K562 (cell line): Measurements from ENCODE around the gene LIPT1. TPM values are rescaled to one million over a fixed set of nuclear protein-coding genes. Genes with fewer than 3 reads are reported as not detected.

Experiments used
- CBFA2T3 ChIP-seq: fragments of 450-650 bp; IDR thresholded peaks from 2 replicates; pipeline ENCODE4 v1.6.1; 2017
- CREM ChIP-seq: IDR thresholded peaks from 2 replicates; pipeline ENCODE4 v1.6.1; 2014; ENCODE audit warnings: antibody characterized with exemption, low read depth
- DIDO1 ChIP-seq: fragments of 450-650 bp; IDR thresholded peaks from 2 replicates; pipeline ENCODE4 v1.6.1; 2016; ENCODE audit warnings: low read depth, missing biosample characterization, missing genetic modification characterization
- ELF2 ChIP-seq: fragments of 250-450 bp; sonication (Bioruptor Pico); IDR thresholded peaks from 2 replicates; pipeline ENCODE4 v1.5.0; 2021; ENCODE audit warnings: mild to moderate bottlenecking
- POLR2B ChIP-seq: fragments of 450-650 bp; IDR thresholded peaks from 2 replicates; pipeline ENCODE4 v1.6.1; 2018; ENCODE audit warnings: low read depth; ENCODE audit not compliant: partially characterized antibody
- SIN3A ChIP-seq, 2 experiments: fragments of 150-350 bp in 1 of 2; IDR thresholded peaks; 2 replicates each; pipeline ENCODE4 v1.6.1; 2011 to 2016; ENCODE audit warnings: borderline replicate concordance in 2 of 2, low read depth in 2 of 2, low read length in 2 of 2, mild to moderate bottlenecking in 2 of 2, moderate library complexity in 2 of 2; ENCODE audit not compliant: control insufficient read depth in 1 of 2
- SIX5 ChIP-seq, 2 experiments: IDR thresholded peaks; 2 replicates each; pipeline ENCODE4 v1.6.1; 2011; ENCODE audit warnings: low read length in 2 of 2, borderline replicate concordance in 1 of 2, low read depth in 1 of 2, mild to moderate bottlenecking in 1 of 2, moderate library complexity in 1 of 2; ENCODE audit not compliant: insufficient read depth in 1 of 2
- SOX6 ChIP-seq: fragments of 450-650 bp; IDR thresholded peaks from 2 replicates; pipeline ENCODE4 v1.6.1; 2014; ENCODE audit warnings: mild to moderate bottlenecking
- TBL1XR1 ChIP-seq, 2 experiments: IDR thresholded peaks; 2 replicates each; pipeline ENCODE4 v1.6.1; 2012; ENCODE audit warnings: improper control_type of control experiment in 2 of 2, low read length in 2 of 2, mild to moderate bottlenecking in 1 of 2
- ZNF354B ChIP-seq: fragments of 250-450 bp; sonication (Bioruptor Pico); IDR thresholded peaks from 2 replicates; pipeline ENCODE4 v1.4.0; 2020
- ZNF76 ChIP-seq: fragments of 250-450 bp; sonication (Bioruptor Pico); IDR thresholded peaks from 2 replicates; pipeline ENCODE4 v1.4.0; 2020; ENCODE audit warnings: mild to moderate bottlenecking, moderate library complexity, borderline replicate concordance
- polyA plus RNA-seq, 8 experiments: library from polyadenylated mRNA; depleted of rRNA in 4 of 8; stranded (reverse) in 5 of 8; unstranded in 3 of 8; fragments of >200 nt; fragmentation: Nextera tagmentation in 2 of 8; fragmentation: Illumina TruSeq in 1 of 8; extraction: Ambion mirVana in 2 of 8; extraction: Trizol in 1 of 8; gene quantifications; 2 replicates each; pipeline versions ENCODE4 v1.2.1 to v1.2.3, GENCODE V29; 2011 to 2014; ENCODE audit warnings: inconsistent platforms in 1 of 8, missing spikeins in 1 of 8
- total RNA-seq, 7 experiments: library from RNA; depleted of rRNA in 6 of 7; stranded (reverse); fragments of >200 nt in 6 of 7; fragmentation: Illumina TruSeq in 2 of 7; extraction: Trizol in 2 of 7; gene quantifications; 2 replicates each; pipeline versions ENCODE4 v1.2.1 to v1.2.3, GENCODE V29; 2011 to 2021; ENCODE audit warnings: low replicate concordance in 1 of 7
- TF ChIP-seq, protein P1 (sequence below): fragments of 450-650 bp; IDR thresholded peaks from 2 replicates; pipeline ENCODE4 v1.6.1; 2018; ENCODE audit not compliant: partially characterized antibody
- TF ChIP-seq, protein P2 (sequence below): IDR thresholded peaks from 2 replicates; pipeline ENCODE4 v1.6.1; 2014; ENCODE audit warnings: antibody characterized with exemption
- TF ChIP-seq, protein P3 (sequence below): fragments of 450-650 bp; formaldehyde crosslinking; IDR thresholded peaks from 2 replicates; pipeline ENCODE4 v1.4.0; 2020; ENCODE audit warnings: mild to moderate bottlenecking, mixed read lengths
- TF ChIP-seq, protein P4 (sequence below): sonication (generic); formaldehyde crosslinking; IDR thresholded peaks from 2 replicates; pipeline ENCODE4 v1.8.1; 2023; ENCODE audit warnings: mild to moderate bottlenecking, missing genetic modification reagents
- TF ChIP-seq, protein P5 (sequence below): fragments of 250-450 bp; sonication (Bioruptor Pico); IDR thresholded peaks from 2 replicates; pipeline ENCODE4 v1.4.0; 2020; ENCODE audit warnings: mild to moderate bottlenecking

Gene LIPT1
- total and polyA plus RNA-seq, 9 of the 15 experiments (the other 6 are each of a cell fraction or from before 2014, with no cell fraction given): 6.4 to 18.3 (median 11.6) TPM

DNA sequence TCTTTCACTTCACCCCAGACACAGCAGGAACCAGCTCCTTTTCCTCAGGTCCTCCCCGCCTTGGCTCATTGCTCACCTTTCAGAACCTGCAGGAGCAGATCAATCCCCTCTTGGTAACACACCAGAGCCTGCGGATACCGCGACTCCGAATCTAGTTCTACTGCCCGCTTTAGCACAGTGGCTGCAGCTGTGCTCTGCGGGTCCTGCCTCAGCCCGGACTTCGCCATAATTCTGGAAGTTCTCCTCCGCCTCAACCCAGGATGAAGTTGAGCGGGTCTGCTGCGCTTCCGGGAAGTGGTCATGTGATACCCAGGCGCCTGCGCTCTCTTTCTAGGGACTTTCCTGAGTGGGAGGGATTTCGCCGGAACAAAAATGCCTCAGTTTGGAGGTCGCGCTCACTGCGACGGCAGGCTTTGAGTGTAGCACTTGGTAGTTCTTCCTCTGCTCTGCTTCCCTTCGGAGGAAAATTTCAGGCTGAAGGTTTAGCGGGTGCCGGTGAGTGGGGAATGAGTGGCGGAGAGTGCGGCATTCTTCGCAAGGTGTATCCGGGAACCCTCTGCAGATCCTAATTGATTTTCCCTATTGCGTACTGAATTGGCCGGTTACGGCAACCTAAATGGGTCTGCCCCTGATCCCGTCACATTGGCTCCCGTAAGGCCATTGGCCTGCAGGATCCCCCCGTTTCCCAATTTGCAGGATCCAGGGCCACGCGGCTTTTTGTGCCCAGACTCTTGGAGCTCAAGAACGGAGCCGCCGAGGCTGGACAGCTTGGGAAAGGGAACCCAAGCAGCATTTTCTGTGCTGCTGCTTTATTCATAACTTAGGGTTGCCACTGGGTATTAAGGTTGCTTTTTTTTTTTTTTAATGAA is 26.2 kb downstream of the LIPT1 start, which contains the start of the genes MITD1 and MRPL30 (continued):
- TF ChIP-seq, protein P1, sequence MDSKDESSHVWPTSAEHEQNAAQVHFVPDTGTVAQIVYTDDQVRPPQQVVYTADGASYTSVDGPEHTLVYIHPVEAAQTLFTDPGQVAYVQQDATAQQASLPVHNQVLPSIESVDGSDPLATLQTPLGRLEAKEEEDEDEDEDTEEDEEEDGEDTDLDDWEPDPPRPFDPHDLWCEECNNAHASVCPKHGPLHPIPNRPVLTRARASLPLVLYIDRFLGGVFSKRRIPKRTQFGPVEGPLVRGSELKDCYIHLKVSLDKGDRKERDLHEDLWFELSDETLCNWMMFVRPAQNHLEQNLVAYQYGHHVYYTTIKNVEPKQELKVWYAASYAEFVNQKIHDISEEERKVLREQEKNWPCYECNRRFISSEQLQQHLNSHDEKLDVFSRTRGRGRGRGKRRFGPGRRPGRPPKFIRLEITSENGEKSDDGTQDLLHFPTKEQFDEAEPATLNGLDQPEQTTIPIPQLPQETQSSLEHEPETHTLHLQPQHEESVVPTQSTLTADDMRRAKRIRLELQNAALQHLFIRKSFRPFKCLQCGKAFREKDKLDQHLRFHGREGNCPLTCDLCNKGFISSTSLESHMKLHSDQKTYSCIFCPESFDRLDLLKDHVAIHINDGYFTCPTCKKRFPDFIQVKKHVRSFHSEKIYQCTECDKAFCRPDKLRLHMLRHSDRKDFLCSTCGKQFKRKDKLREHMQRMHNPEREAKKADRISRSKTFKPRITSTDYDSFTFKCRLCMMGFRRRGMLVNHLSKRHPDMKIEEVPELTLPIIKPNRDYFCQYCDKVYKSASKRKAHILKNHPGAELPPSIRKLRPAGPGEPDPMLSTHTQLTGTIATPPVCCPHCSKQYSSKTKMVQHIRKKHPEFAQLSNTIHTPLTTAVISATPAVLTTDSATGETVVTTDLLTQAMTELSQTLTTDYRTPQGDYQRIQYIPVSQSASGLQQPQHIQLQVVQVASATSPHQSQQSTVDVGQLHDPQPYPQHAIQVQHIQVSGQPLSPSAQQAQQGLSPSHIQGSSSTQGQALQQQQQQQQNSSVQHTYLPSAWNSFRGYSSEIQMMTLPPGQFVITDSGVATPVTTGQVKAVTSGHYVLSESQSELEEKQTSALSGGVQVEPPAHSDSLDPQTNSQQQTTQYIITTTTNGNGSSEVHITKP: peak; percentile 98
- TF ChIP-seq, protein P2, sequence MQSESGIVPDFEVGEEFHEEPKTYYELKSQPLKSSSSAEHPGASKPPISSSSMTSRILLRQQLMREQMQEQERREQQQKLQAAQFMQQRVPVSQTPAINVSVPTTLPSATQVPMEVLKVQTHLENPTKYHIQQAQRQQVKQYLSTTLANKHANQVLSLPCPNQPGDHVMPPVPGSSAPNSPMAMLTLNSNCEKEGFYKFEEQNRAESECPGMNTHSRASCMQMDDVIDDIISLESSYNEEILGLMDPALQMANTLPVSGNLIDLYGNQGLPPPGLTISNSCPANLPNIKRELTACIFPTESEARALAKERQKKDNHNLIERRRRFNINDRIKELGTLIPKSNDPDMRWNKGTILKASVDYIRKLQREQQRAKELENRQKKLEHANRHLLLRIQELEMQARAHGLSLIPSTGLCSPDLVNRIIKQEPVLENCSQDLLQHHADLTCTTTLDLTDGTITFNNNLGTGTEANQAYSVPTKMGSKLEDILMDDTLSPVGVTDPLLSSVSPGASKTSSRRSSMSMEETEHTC: peak; percentile 60; the same call in 1 of the 2 replicates
- TF ChIP-seq TBL1XR1 (IDR thresholded peaks at IDR 0.05; ENCODE audit: low read length in 2 of 2): peak; percentile 67 to 74; a peak in 2 of 4 replicates
- TF ChIP-seq, protein P3, sequence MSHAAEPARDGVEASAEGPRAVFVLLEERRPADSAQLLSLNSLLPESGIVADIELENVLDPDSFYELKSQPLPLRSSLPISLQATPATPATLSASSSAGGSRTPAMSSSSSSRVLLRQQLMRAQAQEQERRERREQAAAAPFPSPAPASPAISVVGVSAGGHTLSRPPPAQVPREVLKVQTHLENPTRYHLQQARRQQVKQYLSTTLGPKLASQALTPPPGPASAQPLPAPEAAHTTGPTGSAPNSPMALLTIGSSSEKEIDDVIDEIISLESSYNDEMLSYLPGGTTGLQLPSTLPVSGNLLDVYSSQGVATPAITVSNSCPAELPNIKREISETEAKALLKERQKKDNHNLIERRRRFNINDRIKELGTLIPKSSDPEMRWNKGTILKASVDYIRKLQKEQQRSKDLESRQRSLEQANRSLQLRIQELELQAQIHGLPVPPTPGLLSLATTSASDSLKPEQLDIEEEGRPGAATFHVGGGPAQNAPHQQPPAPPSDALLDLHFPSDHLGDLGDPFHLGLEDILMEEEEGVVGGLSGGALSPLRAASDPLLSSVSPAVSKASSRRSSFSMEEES: peak; percentile 98
- TF ChIP-seq, protein P4, sequence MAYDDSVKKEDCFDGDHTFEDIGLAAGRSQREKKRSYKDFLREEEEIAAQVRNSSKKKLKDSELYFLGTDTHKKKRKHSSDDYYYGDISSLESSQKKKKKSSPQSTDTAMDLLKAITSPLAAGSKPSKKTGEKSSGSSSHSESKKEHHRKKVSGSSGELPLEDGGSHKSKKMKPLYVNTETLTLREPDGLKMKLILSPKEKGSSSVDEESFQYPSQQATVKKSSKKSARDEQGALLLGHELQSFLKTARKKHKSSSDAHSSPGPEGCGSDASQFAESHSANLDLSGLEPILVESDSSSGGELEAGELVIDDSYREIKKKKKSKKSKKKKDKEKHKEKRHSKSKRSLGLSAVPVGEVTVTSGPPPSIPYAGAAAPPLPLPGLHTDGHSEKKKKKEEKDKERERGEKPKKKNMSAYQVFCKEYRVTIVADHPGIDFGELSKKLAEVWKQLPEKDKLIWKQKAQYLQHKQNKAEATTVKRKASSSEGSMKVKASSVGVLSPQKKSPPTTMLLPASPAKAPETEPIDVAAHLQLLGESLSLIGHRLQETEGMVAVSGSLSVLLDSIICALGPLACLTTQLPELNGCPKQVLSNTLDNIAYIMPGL (CRISPR knock-in tag): no peak
- TF ChIP-seq ELF2 (CRISPR knock-in tag): peak; percentile 98
- TF ChIP-seq, protein P5, sequence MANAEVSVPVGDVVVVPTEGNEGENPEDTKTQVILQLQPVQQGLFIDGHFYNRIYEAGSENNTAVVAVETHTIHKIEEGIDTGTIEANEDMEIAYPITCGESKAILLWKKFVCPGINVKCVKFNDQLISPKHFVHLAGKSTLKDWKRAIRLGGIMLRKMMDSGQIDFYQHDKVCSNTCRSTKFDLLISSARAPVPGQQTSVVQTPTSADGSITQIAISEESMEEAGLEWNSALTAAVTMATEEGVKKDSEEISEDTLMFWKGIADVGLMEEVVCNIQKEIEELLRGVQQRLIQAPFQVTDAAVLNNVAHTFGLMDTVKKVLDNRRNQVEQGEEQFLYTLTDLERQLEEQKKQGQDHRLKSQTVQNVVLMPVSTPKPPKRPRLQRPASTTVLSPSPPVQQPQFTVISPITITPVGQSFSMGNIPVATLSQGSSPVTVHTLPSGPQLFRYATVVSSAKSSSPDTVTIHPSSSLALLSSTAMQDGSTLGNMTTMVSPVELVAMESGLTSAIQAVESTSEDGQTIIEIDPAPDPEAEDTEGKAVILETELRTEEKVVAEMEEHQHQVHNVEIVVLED: peak; percentile 71
- TF ChIP-seq ZNF76 (CRISPR knock-in tag): peak; percentile 63; the same call in 1 of the 2 replicates
- TF ChIP-seq ZNF354B (CRISPR knock-in tag): peak; percentile 4; the same call in 1 of the 2 replicates
- peak; percentile 80 for TF ChIP-seq POLR2B
- peak; percentile 85 for TF ChIP-seq CREM
- TF ChIP-seq SIN3A (IDR thresholded peaks at IDR 0.05; ENCODE audit: borderline replicate concordance in 2 of 2, control insufficient read depth in 1 of 2, low read depth in 2 of 2, low read length in 2 of 2): peak; percentile 92 to 96
- TF ChIP-seq CBFA2T3: no peak
- TF ChIP-seq SOX6: peak; percentile 79
- peak; percentile 59 to 64; a peak in 3 of 4 replicates for TF ChIP-seq SIX5 (IDR thresholded peaks at IDR 0.05; ENCODE audit: borderline replicate concordance in 1 of 2, insufficient read depth in 1 of 2, low read depth in 1 of 2, low read length in 2 of 2)
- peak; percentile 95 for TF ChIP-seq DIDO1
